Smooth muscle cell (in vitro differentiated cells): ENCODE data around the gene STAT4. TPM values are rescaled to one million over a fixed set of nuclear protein-coding genes. Genes with fewer than 3 reads are reported as not detected.

Experiments
- DNase-seq: peaks from one replicate; lab custom pipeline; 2025; ENCODE audit not compliant: unreplicated experiment; lab: John Stamatoyannopoulos, UW
- H2AFZ ChIP-seq: fragments of 200-600 bp; sonication (generic); 2 replicates; pipeline ENCODE4 v1.6.0; 2016; ENCODE audit warnings: antibody characterized with exemption, low read depth, mild to moderate bottlenecking
- H3F3A ChIP-seq: fragments of 200-600 bp; sonication (generic); 2 replicates; pipeline ENCODE4 v1.6.0; 2017; ENCODE audit warnings: antibody characterized with exemption, low read depth
- H3K27ac ChIP-seq: fragments of 200-600 bp; sonication (generic); 2 replicates; pipeline ENCODE4 v1.5.1; 2016; ENCODE audit warnings: low read depth, mild to moderate bottlenecking
- H3K27me3 ChIP-seq: fragments of 200-600 bp; sonication (generic); 2 replicates; pipeline ENCODE4 v1.6.1; 2016; ENCODE audit warnings: low read depth, mild to moderate bottlenecking
- H3K36me3 ChIP-seq: fragments of 200-600 bp; sonication (generic); 2 replicates; pipeline ENCODE4 v1.5.1; 2016; ENCODE audit warnings: low read depth
- H3K4me1 ChIP-seq: fragments of 200-600 bp; sonication (generic); 2 replicates; pipeline ENCODE4 v1.5.1; 2016; ENCODE audit warnings: low read depth
- H3K4me2 ChIP-seq: fragments of 200-600 bp; sonication (generic); 2 replicates; pipeline ENCODE4 v1.6.0; 2016; ENCODE audit warnings: mild to moderate bottlenecking
- H3K4me3 ChIP-seq: fragments of 200-600 bp; sonication (generic); 2 replicates; pipeline ENCODE4 v1.5.1; 2016; ENCODE audit warnings: mild to moderate bottlenecking
- H3K79me2 ChIP-seq: fragments of 200-600 bp; sonication (generic); 2 replicates; pipeline ENCODE4 v1.6.0; 2016; ENCODE audit warnings: low read depth, mild to moderate bottlenecking
- H3K9ac ChIP-seq: fragments of 200-600 bp; sonication (generic); 2 replicates; pipeline ENCODE4 v1.6.0; 2016; ENCODE audit warnings: low read depth
- H3K9me3 ChIP-seq: fragments of 200-600 bp; sonication (generic); replicated peaks from 2 replicates; pipeline ENCODE4 v1.5.1; 2016; ENCODE audit warnings: low read depth
- H4K20me1 ChIP-seq: fragments of 200-600 bp; sonication (generic); 2 replicates; pipeline ENCODE4 v1.6.0; 2016; ENCODE audit warnings: low read depth
- WGBS: methylation state at CpG from one replicate; pipeline ENCODE4 v1.1.7; 2016; ENCODE audit warnings: low lambda C conversion rate; 5-methylcytosine and 5-hydroxymethylcytosine counted together
- polyA plus RNA-seq: library from polyadenylated mRNA; unstranded; fragments of >200 nt; fragmentation: Nextera tagmentation; extraction: Ambion mirVana; gene quantifications from 2 replicates; pipeline ENCODE4 v1.2.1, GENCODE V29; 2016
- total RNA-seq: library from RNA; depleted of rRNA; stranded (reverse); fragments of >200 nt; gene quantifications from 2 replicates; pipeline ENCODE4 v1.2.3, GENCODE V29; 2014
- TF ChIP-seq, protein P1 (sequence below): fragments of 200-600 bp; sonication (generic); IDR thresholded peaks from 2 replicates; pipeline ENCODE4 v1.5.1; 2017; ENCODE audit warnings: borderline replicate concordance, mild to moderate bottlenecking, antibody characterized with exemption; ENCODE audit not compliant: insufficient read depth, poor library complexity, severe bottlenecking

STAT4 gene
- total and polyA plus RNA-seq, 2 experiments from 2014 or later: 0.89 to 8.4 TPM

DNA sequence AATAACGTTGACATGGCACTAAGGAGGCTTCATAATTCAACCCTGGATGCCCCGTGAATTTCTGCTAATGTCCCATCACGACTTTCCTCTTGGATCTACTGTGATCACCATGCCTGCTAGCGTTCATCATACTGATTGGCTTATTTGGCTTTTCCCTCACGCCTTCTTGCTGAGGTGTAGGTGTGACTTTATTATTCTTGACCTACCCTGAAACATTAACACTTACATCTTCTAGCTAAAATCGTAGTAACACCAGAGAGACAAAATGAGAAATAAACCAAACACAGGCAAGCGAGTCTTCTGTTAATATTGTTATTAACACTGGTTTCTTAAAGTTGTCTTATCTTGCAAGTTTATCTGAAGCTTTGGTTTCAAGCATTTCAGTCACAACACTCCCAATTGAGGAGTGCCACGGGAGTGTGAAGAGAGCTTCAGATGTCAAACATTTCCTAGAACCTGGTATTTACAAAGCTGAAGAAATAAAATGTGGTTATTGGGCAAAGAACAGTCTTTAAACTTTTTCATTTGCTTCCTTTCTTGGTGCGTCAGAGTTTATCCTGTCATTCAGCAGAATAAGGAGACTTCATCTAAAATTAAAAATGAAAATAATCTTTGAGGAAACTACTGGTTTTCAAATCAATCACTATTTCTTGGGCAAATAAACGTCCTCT is 121.4 kb downstream of the STAT4 start:
- Histone ChIP-seq H3K4me1 (no peaks in the 10 kb centered on the region), H3K36me3 (no peaks in the 10 kb centered on the region), H3K79me2 (no peaks in the 10 kb centered on the region), H3K4me2 (no peak overlapping the region), H4K20me1 (no peaks in the 10 kb centered on the region), H2AFZ (no peak overlapping the region), H3K9me3 (no peaks in the 10 kb centered on the region), H3K4me3 (no peak overlapping the region), H3F3A (no peaks in the 10 kb centered on the region), H3K27me3 (no peaks in the 10 kb centered on the region), H3K9ac (no peak overlapping the region), H3K27ac (no peak overlapping the region)
- DNase-seq: no peak
- WGBS: 87% methylated on average over 10 of the region's 10 CpGs
- TF ChIP-seq, protein P1, sequence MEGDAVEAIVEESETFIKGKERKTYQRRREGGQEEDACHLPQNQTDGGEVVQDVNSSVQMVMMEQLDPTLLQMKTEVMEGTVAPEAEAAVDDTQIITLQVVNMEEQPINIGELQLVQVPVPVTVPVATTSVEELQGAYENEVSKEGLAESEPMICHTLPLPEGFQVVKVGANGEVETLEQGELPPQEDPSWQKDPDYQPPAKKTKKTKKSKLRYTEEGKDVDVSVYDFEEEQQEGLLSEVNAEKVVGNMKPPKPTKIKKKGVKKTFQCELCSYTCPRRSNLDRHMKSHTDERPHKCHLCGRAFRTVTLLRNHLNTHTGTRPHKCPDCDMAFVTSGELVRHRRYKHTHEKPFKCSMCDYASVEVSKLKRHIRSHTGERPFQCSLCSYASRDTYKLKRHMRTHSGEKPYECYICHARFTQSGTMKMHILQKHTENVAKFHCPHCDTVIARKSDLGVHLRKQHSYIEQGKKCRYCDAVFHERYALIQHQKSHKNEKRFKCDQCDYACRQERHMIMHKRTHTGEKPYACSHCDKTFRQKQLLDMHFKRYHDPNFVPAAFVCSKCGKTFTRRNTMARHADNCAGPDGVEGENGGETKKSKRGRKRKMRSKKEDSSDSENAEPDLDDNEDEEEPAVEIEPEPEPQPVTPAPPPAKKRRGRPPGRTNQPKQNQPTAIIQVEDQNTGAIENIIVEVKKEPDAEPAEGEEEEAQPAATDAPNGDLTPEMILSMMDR: no peak

GRCh38 chr2:191026377-191026776 is 124.4 kb downstream of the STAT4 start:
- 26% methylated on average over 2 of the region's 2 CpGs for WGBS
- H3K27ac ChIP-seq: no peak overlapping the region

DNA sequence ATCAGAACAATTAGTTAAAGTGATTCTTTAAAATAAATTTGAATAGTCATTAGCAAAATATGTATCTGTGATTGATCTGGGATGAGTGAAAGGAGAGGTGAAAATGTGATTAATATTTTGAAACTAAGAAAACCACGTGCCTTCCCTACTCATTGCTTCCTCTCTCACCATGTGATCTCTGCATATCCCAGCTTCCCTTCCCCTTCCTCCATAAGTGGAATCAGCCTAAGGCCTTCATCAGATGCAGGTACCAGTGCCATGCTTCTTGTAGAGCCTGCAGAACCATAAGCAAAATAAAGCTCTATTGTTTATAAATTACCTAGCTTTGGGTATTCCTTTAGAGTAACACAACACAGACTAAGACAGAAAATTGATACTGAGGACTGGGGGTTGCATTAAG is 125.7 kb downstream of the STAT4 start:
- Histone ChIP-seq H3K9me3 (no peaks in the 10 kb centered on the region), H3K4me2 (no peak overlapping the region), H3K79me2 (no peaks in the 10 kb centered on the region), H3K4me1 (peaks cover 7% of the 10 kb centered on the region), H3K27me3 (no peaks in the 10 kb centered on the region), H3K27ac (no peak overlapping the region), H3F3A (no peaks in the 10 kb centered on the region), H3K4me3 (no peak overlapping the region), H3K36me3 (no peaks in the 10 kb centered on the region), H4K20me1 (no peaks in the 10 kb centered on the region), H2AFZ (no peak overlapping the region), H3K9ac (no peak overlapping the region)
- no peak for DNase-seq
- TF ChIP-seq, protein P1: no peak
- WGBS: 88% methylated on average over 1 of the region's 1 CpG

More at GRCh38 chr2:191026377-191026776, 124.4 kb downstream of the STAT4 start:
- no peak overlapping the region for H3K9ac ChIP-seq
- no peak overlapping the region for H2AFZ ChIP-seq
- no peaks in the 10 kb centered on the region for H3K27me3 ChIP-seq
- no peaks in the 10 kb centered on the region for H3F3A ChIP-seq
- TF ChIP-seq, protein P1: no peak
- H3K4me3 ChIP-seq: no peak overlapping the region
- H3K79me2 ChIP-seq: no peaks in the 10 kb centered on the region
- no peaks in the 10 kb centered on the region for H4K20me1 ChIP-seq
- DNase-seq: no peak
- no peaks in the 10 kb centered on the region for H3K36me3 ChIP-seq
- H3K4me2 ChIP-seq: no peak overlapping the region
- no peaks in the 10 kb centered on the region for H3K4me1 ChIP-seq
- no peaks in the 10 kb centered on the region for H3K9me3 ChIP-seq

DNA sequence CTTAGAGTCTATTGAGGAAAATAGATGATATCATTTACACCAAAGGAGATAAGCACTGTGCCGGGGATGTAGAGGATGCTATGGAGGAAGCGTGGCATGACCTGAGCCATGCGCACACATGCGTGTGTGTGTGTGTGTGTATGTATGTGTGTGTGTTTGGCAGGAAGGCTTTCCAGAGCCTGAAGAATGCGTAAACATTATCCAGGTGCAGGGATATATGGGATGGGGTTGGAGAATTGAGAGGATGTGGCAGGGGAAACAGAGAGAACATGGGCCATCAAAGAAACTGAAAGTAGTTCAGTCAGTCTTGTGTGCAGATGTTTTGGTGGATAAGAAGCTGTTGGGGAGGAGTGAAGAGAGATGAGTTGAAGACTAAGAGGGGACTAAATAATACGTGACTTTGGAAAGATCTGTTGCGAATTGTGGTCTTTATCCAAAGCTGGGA is 127.5 kb downstream of the STAT4 start:
- Histone ChIP-seq H3K4me3 (no peak overlapping the region), H3K4me1 (peaks cover 11% of the 10 kb centered on the region), H3K27me3 (no peaks in the 10 kb centered on the region), H3K9me3 (no peaks in the 10 kb centered on the region), H3K4me2 (no peak overlapping the region), H3K36me3 (no peaks in the 10 kb centered on the region), H3K27ac (no peak overlapping the region), H3K9ac (no peak overlapping the region), H2AFZ (no peak overlapping the region), H3K79me2 (no peaks in the 10 kb centered on the region), H3F3A (no peaks in the 10 kb centered on the region), H4K20me1 (no peaks in the 10 kb centered on the region)
- WGBS: 96% methylated on average over 7 of the region's 7 CpGs
- DNase-seq: no peak
- TF ChIP-seq, protein P1: no peak
